NCI-H1105 treated with DMSO at 0.1 percent for 48 hours (cell line): ENCODE results near the gene TKTL2.
A peak's percentile ranks its signal among the peaks of the same experiment; 100 is the strongest.

ENCODE experiments used
- DNase-seq: peaks from one replicate; lab custom pipeline; 2025; lab: John Stamatoyannopoulos, UW

TKTL2 gene, protein sequence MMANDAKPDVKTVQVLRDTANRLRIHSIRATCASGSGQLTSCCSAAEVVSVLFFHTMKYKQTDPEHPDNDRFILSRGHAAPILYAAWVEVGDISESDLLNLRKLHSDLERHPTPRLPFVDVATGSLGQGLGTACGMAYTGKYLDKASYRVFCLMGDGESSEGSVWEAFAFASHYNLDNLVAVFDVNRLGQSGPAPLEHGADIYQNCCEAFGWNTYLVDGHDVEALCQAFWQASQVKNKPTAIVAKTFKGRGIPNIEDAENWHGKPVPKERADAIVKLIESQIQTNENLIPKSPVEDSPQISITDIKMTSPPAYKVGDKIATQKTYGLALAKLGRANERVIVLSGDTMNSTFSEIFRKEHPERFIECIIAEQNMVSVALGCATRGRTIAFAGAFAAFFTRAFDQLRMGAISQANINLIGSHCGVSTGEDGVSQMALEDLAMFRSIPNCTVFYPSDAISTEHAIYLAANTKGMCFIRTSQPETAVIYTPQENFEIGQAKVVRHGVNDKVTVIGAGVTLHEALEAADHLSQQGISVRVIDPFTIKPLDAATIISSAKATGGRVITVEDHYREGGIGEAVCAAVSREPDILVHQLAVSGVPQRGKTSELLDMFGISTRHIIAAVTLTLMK

DNA sequence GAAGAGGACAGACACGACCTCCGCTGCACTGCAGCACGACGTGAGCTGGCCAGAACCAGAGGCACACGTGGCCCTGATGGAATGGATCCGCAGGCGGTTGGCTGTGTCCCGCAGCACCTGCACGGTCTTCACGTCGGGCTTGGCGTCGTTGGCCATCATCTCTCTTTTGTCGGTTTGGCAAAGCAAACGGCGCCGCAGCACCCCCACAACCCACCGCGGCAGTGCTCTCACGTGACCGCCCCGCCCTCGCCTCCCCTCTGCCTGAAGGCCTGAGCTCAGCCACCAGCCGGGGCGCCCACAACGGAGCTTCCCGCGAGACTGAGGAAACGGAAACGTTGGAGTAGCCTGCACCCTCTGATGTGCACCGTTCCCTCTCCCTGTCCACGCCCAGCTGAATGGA, at the start of gene TKTL2:
Gene TKTL2, minus strand, starts transcription at position 179 of the 400 bp plus-strand sequence. Its CDS starts 20 bp downstream, at position 159.
- DNase-seq = no peak

GRCh38 chr4:163515198-163515597, 41.6 kb upstream of the TKTL2 start:
- no peak for DNase-seq

DNA sequence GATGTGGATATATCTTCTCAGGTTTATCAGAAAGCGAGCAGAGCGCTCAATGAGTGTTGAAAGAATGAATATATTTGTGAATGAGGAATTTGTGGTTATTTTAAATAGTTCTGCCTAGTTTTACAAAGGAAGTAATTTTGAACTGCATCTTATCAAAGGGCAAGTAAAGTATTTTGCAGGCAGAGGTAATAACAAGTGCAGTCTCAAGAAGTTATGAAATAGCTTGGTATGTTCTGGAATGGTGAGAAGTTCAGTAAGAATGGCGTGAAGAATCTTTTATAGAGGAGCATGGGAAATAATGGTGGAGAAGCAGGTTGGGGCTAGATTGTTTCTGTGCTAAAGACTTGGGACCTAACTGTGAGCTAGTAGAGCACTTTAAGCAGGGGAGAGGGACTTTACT, 31.8 kb upstream of the TKTL2 start:
- DNase-seq = no peak

- DNase-seq = no peak
Measured at GRCh38 chr4:163500586-163500985, 27.0 kb upstream of the TKTL2 start.

- DNase-seq = no peak
Measured at GRCh38 chr4:163495900-163496299, 22.3 kb upstream of the TKTL2 start.

- DNase-seq = peak; percentile 69
Measured at GRCh38 chr4:163494360-163495241, 21.0 kb upstream of the TKTL2 start, which contains the start of gene TMA16. Gene TMA16, plus strand, starts transcription at chr4:163494690. Its CDS starts 112 bp downstream, at chr4:163494802.

GRCh38 chr4:163493643-163494359, 20.2 kb upstream of the TKTL2 start:
- DNase-seq = no peak

DNA sequence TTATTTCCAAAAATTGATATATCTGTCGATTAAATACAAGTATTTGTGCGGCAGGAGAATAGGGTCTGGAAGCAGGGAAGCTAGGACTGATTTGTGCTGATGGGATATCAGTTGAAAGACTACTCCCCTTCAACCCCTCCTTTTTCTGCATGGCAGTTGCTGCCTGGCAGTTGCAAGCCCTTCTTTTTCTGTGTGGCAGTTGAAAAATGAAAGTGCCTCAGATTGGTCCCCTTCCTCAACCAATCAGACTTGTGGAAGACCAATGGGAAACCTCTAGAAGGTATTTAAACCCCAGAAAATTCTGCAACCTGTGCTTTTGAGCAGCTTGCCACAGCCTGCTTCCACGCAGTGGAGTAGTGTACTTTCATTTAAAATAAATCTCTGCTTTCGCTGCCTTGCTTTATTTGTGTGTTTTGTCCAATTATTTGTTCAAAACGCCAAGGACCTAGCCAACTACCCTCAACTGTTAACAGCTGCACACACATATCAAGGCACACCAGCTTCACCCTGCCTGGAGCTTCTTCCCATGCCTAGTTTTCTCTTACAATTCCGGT, 19.5 kb upstream of the TKTL2 start:
- no peak for DNase-seq

- no peak for DNase-seq
Measured at GRCh38 chr4:163489929-163490328, 16.4 kb upstream of the TKTL2 start.

GRCh38 chr4:163486321-163486720, 12.8 kb upstream of the TKTL2 start:
- DNase-seq = no peak

GRCh38 chr4:163485589-163485988, 12.0 kb upstream of the TKTL2 start:
- no peak for DNase-seq

DNA sequence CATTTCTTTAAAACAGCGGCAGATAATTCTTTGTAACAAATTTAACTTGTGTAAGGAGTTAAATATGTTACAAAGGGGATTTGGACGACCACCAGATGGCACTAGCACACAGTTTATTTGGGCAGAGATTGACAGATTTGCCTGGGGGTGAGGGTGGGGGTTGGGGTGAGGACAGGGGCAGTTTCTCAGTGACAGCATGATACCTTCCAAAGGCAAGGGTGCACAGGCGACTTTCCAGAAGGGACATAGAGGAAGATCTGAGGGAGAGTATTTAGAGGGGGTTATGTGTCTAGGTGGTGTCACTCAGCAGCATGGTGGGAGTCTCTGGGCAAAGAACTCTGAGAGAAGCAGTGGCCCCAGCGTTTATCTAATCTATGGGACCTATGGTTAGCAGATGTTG, 11.4 kb upstream of the TKTL2 start:
- DNase-seq = no peak

DNA sequence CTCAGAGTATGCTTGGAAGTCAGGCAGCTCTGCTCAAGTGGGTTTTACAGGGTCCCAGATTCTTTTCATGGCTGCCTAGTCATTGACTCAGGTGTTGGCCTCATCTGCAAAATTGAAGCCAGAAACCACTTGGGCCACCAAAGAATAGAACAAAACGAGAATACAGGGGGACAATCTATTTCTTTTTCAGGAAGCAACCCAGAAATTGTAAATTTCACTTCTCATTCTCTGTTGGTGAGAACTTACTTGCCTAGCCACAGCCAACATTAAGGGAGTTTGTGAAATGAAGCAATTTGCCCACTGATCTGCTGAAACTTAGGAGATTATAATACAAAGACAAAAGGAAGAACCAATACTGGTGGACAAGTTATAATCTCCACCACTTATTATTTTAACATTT, 8.6 kb upstream of the TKTL2 start:
- no peak for DNase-seq

GRCh38 chr4:163476761-163477438, 3.3 kb upstream of the TKTL2 start:
- DNase-seq = no peak

GRCh38 chr4:163474027-163474426, 473 bp upstream of the TKTL2 start:
- DNase-seq = no peak

GRCh38 chr4:163473130-163473529, 424 bp downstream of the TKTL2 start:
- no peak for DNase-seq

DNA sequence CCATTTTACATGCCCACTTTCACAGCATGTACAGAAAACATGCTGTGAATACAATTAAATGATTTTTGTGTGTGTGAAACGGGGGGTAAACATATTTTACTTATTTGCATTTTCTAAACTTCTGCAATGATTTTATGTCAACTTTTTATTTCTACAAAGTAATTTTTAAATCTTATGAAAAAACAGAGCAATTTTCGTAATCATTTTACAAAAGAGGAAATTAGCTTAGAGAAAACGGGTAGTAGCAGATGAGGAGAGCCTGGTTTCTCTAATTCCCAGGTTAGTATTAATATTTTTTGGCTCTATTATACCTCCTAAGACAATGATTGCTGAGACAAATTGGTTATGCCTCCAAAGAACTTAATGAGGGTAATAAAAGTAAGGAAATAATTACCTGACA, 3.2 kb downstream of the TKTL2 start:
- no peak for DNase-seq

- DNase-seq = no peak
Measured at GRCh38 chr4:163467082-163467770, 6.3 kb downstream of the TKTL2 start.

DNA sequence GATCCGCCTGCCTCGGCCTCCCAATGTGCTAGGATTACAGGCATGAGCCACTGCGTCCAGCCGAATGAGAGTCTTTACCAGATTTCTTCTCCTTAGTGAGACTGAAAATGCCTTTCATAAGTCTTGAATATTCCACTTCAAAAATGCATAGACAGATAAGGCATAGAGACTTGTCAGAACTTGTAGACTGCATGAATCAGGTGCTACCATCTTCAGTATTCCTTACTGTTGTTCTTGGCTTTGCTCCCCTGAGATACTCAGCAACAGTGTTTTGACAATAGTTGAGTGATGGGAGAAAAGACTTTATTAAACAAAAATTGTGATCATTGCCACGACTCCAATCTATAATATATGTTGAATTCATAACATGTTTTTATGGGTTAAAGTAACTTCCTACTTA, 11.0 kb downstream of the TKTL2 start:
- DNase-seq = no peak

DNA sequence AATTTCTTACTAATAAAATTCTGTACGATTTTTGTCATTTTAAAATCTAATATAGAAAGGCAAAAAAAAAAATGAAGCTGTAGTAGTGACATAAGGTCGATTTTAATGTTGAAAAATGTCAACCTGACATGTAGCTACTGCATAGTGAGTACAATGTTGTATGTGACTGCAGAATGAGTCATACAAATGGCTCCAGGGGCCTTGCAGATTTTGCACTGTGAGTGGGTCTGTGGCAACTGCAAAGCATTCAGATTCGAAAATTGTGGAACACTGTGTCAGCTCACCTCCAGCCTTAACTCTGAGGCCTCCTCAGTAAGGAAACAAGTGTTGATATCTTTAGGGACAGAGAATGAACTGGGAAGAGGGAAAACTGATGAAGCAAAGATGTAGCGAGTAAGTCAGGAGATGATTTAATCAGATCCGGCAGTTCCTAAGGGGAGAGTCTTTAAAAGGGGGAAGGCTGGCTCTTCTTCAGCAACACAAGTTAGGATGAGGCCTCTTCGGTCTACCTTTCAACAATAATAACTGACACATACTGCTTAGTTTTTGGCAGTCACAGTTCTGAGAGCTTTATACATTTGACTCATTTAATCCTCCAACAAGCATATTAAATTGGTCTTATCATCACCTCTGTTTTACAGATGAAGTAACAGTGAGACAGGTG, 24.9 kb downstream of the TKTL2 start:
- DNase-seq = no peak
